Measurements from ENCODE around the gene FMNL1. TPM values are rescaled to one million over a fixed set of nuclear protein-coding genes. Genes with fewer than 3 reads are reported as not detected.

FMNL1 gene
- total and polyA plus RNA-seq, 8 donors = 4.5 to 34.5 (median 10.0) TPM

DNA sequence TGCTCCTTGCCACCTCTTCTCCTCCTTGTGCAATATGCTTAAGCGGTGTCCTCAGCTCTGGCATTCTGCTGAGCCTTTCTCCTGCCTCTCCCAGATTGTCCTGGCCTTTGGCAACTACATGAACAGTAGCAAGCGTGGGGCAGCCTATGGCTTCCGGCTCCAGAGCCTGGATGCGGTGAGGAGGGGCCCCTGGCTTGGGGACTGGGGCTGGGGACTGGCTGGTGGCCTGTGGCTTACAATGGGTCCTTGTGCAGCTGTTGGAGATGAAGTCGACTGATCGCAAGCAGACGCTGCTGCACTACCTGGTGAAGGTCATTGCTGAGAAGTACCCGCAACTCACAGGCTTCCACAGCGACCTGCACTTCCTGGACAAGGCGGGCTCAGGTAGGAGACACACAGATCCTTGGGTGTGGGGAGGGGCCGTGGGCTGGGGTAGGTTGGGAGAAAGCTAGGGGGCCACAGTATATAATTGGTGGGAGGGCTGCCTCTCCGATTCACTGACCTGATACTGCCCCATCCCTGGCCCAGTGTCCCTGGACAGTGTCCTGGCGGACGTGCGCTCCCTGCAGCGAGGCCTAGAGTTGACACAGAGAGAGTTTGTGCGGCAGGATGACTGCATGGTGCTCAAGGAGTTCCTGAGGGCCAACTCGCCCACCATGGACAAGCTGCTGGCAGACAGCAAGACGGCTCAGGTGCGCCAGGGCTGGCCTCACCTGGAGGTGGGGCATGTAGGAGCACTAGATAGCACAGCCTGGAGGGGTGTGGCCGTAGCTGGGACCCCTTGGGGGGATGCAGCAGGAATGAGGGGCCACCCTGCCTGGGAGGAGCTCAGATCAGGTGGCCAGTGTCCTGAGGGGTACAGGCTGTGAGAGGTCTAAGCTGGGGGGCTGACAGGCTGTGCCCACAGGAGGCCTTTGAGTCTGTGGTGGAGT lies 23.3 kb downstream of the FMNL1 start:
- 86 to 90% (median 88%) methylated on average over 20 to 21 of the region's 21 CpGs for WGBS, 5 donors
- no peak overlapping the region for H3K4me3 ChIP-seq
- H3K27ac ChIP-seq = no peak overlapping the region
- H3K27me3 ChIP-seq = peaks cover 0 to 22% (median 9%) of the 10 kb centered on the region in 3 donors
- TF ChIP-seq POLR2A (IDR thresholded peaks at IDR 0.05) (no peak), EP300 (IDR thresholded peaks at IDR 0.05) (no peak), POLR2AphosphoS5 (IDR thresholded peaks at IDR 0.05) (no peak)
- TF ChIP-seq, protein P1, sequence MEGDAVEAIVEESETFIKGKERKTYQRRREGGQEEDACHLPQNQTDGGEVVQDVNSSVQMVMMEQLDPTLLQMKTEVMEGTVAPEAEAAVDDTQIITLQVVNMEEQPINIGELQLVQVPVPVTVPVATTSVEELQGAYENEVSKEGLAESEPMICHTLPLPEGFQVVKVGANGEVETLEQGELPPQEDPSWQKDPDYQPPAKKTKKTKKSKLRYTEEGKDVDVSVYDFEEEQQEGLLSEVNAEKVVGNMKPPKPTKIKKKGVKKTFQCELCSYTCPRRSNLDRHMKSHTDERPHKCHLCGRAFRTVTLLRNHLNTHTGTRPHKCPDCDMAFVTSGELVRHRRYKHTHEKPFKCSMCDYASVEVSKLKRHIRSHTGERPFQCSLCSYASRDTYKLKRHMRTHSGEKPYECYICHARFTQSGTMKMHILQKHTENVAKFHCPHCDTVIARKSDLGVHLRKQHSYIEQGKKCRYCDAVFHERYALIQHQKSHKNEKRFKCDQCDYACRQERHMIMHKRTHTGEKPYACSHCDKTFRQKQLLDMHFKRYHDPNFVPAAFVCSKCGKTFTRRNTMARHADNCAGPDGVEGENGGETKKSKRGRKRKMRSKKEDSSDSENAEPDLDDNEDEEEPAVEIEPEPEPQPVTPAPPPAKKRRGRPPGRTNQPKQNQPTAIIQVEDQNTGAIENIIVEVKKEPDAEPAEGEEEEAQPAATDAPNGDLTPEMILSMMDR (IDR thresholded peaks at IDR 0.05) = no peak
- H3K36me3 ChIP-seq = peaks cover 3 to 68% (median 52%) of the 10 kb centered on the region in 4 donors
- intact Hi-C loops (cut with DNase I; ENCODE audit: low total_unique reads) = no loop called here
- peaks cover 19 to 63% (median 40%) of the 10 kb centered on the region in 4 donors for H3K4me1 ChIP-seq
- H3K9me3 ChIP-seq = no peaks in the 10 kb centered on the region
- DNase-seq = no peak

- Histone ChIP-seq H3K9me3 (no peaks in the 10 kb centered on the region), H3K27me3 (peaks cover 0 to 9% (median 2%) of the 10 kb centered on the region in 3 donors), H3K4me3 (peak overlapping the region in 1 of 4 donors; percentile 64), H3K36me3 (peaks cover 3 to 62% (median 42%) of the 10 kb centered on the region in 4 donors), H3K27ac (peak overlapping the region in 1 of 5 donors; percentile 88), H3K4me1 (peaks cover 12 to 59% (median 35%) of the 10 kb centered on the region in 4 donors)
- TF ChIP-seq POLR2A (IDR thresholded peaks at IDR 0.05) (no peak), EP300 (IDR thresholded peaks at IDR 0.05) (no peak), POLR2AphosphoS5 (IDR thresholded peaks at IDR 0.05) (no peak)
- TF ChIP-seq, protein P1 (IDR thresholded peaks at IDR 0.05) = no peak
- 66 to 82% (median 75%) methylated on average over 8 of the region's 8 CpGs for WGBS, 5 donors
- intact Hi-C loops (cut with DNase I; ENCODE audit: low total_unique reads) = no loop called here
- DNase-seq = no peak
Observed at GRCh38 chr17:45246338-45246737, 24.7 kb downstream of the FMNL1 start.

DNA sequence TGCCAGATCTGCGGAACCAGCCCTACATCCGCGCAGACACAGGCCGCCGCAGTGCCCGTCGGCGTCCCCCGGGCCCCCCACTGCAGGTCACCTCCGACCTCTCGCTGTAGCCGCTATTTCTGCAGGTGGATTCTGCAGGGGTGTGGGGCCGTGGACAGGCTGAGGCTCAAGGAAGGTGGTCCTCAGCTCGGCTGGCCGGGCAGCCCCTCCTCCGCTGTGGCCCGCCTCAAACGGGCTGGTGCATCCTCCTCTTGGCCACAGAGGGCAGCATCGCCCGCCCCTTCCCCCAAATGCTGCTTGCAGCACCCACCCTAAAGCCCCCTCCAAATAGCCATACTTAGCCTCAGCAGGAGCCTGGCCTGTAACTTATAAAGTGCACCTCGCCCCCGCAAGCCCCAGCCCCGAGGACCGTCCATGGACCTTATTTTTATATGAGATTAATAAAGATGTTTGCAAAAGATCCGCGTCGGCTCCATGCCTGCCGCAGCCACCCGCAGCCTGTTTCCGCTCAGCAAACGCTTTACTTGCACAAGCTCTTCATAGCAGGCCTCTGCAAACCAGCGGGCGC lies 25.3 kb downstream of the FMNL1 start:
- peak overlapping the region; percentile 55 to 64 (median 56) for H3K4me3 ChIP-seq
- H3K9me3 ChIP-seq = no peaks in the 10 kb centered on the region
- H3K4me1 ChIP-seq = peaks cover 9 to 59% (median 33%) of the 10 kb centered on the region in 4 donors
- DNase-seq = peak in 1 of 2 donors; percentile 73
- 11 to 21% (median 14%) methylated on average over 20 to 33 of the region's 33 CpGs for WGBS, 5 donors
- intact Hi-C loops (cut with DNase I; ENCODE audit: low total_unique reads) = no loop called here
- H3K27me3 ChIP-seq = peaks cover 0 to 3% (median 0%) of the 10 kb centered on the region in 3 donors
- H3K27ac ChIP-seq = peak overlapping the region; percentile 85 to 93 (median 88)
- no peak for TF ChIP-seq EP300 (IDR thresholded peaks at IDR 0.05)
- TF ChIP-seq, protein P1 (IDR thresholded peaks at IDR 0.05) = peak in 1 of 7 experiments; percentile 22
- H3K36me3 ChIP-seq = peaks cover 3 to 56% (median 39%) of the 10 kb centered on the region in 4 donors

- peak; percentile 97 to 98 for DNase-seq
- H3K4me1 ChIP-seq = peaks cover 9 to 63% (median 35%) of the 10 kb centered on the region in 4 donors
- no peaks in the 10 kb centered on the region for H3K9me3 ChIP-seq
- peak overlapping the region; percentile 55 to 64 (median 56) for H3K4me3 ChIP-seq
- 0 to 1% (median 1%) methylated on average over 31 to 61 of the region's 61 CpGs for WGBS, 5 donors
- no peaks in the 10 kb centered on the region for H3K27me3 ChIP-seq
- intact Hi-C loops (cut with DNase I; ENCODE audit: low total_unique reads) = no loop called here
- peaks cover 3 to 49% (median 35%) of the 10 kb centered on the region in 4 donors for H3K36me3 ChIP-seq
- H3K27ac ChIP-seq = peak overlapping the region; percentile 85 to 93 (median 88)
- TF ChIP-seq POLR2A (IDR thresholded peaks at IDR 0.05) (peak in 1 of 4 donors; percentile 90), POLR2AphosphoS5 (IDR thresholded peaks at IDR 0.05) (peak in 2 of 3 donors; percentile 59 to 80)
- TF ChIP-seq, protein P1 (IDR thresholded peaks at IDR 0.05) = no peak
Observed at GRCh38 chr17:45247429-45248131, 25.9 kb downstream of the FMNL1 start.

Data from stomach (tissue), 9 donors.